BJ (cell line): ENCODE data around the gene RPS16. TPM values are rescaled to one million over a fixed set of nuclear protein-coding genes. Genes with fewer than 3 reads are reported as not detected.
A peak's percentile ranks its signal among the peaks of the same experiment; 100 is the strongest.
"Not testable (repeated sequence)": the region's sequence is repeated elsewhere in the genome, so short reads cannot be mapped to it uniquely, and the experiment has no call there.

Source experiments
- CTCF ChIA-PET: fragments of 350-600 bp; formaldehyde crosslinking; extraction: SDS; loops from one replicate; lab custom pipeline; 2021; ENCODE audit warnings: antibody characterized with exemption, inconsistent platforms; lab: Yijun Ruan, JAX
- POLR2A ChIA-PET: fragments of 300-600 bp; sonication (Branson Sonifier 250); formaldehyde crosslinking; extraction: SDS; loops from one replicate; lab custom pipeline; 2021; ENCODE audit warnings: antibody characterized with exemption; lab: Charles Lee
- DNase-seq: peaks from one replicate; pipeline ENCODE4 v3.0.0-alpha.2; 2011; ENCODE audit warnings: low read depth
- H3K27me3 ChIP-seq: 2 replicates; pipeline ENCODE4 v1.6.0; 2011; ENCODE audit warnings: low read length; ENCODE audit not compliant: control insufficient read depth, insufficient read depth
- H3K36me3 ChIP-seq: 2 replicates; pipeline ENCODE4 v1.5.1; 2011; ENCODE audit warnings: low read length; ENCODE audit not compliant: control insufficient read depth, insufficient read depth
- H3K4me3 ChIP-seq: 2 replicates; pipeline ENCODE4 v1.5.1; 2011; ENCODE audit warnings: low read depth, mild to moderate bottlenecking, control low read depth, low read length
- CTCF ChIP-seq: IDR thresholded peaks from 2 replicates; pipeline ENCODE4 v1.5.1; 2011; ENCODE audit warnings: low read depth, mild to moderate bottlenecking, control low read depth, inconsistent platforms, low read length, moderate library complexity; ENCODE audit not compliant: insufficient read depth
- polyA plus RNA-seq: library from polyadenylated mRNA; depleted of rRNA; stranded (reverse); fragments of >200 nt; gene quantifications from 2 replicates; pipeline ENCODE4 v1.2.3, GENCODE V29; 2011

The RPS16 gene
- polyA plus RNA-seq, 1 experiment = 2,896 TPM

DNA sequence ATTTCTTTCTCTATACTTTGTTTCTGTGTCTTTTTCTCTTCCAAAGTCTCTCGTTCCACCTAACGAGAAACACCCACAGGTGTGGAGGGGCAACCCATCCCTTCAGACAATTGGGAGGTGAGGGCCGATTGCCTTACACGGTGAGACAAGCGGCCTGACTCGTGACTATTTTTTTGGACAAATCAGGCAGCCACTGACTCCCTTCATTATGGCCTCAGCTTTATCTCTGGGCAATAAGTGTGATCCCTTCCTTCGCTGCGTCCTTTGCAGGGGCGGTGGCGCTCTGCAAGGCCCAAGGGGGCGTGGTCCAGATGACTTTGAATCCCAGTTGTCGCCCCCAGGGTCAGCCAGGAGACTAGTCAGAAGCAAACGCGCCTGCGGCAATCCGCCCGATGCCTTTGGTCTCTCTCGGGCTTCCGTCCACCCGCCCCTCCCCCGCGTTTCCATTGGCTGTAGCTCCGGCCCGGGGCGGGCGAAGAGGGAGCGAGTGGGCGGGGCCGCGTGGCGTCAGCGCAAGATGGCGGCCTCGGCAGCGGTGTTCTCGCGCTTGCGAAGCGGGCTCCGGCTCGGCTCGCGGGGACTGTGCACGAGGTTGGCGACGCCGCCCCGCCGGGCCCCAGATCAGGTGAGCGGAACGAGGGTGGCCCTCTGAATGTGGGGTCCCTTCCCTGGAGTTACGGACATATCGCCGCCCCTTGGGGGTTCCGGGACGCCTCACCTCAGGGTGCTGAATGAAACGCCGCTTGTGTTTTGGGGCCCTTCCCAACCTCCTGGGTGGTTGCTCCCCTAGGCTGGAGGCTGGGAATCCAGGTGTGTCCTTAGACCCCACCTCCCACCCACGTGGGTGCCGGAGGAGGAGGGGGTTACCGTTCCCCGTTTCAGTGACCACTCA is 44.8 kb upstream of the RPS16 start, which contains the start of gene TIMM50:
TSS of gene TIMM50 (plus strand) at position 502 of the 892 bp plus-strand sequence. CDS start at position 518, 16 bp downstream.
- Histone ChIP-seq H3K27me3 (no peaks in the 10 kb centered on the region), H3K36me3 (peaks cover 8% of the 10 kb centered on the region), H3K4me3 (peak within 1 kb of the TSS; percentile 91)
- CTCF ChIA-PET = interaction anchor here (0.5 to 1.2 kb wide), 5 partner anchors 9 to 377 kb away, joined by 3 read pairs; partner anchors contain the start of gene EID2B
- no peak for TF ChIP-seq CTCF
- POLR2A ChIA-PET = interaction anchor here (0.5 to 0.7 kb wide), 4 partner anchors 51 to 957 kb away, joined by 4 to 14 read pairs (median 7); no protein-coding TSS in a partner anchor
- DNase-seq = peak; percentile 59

GRCh38 chr19:39479916-39480315 is 44.2 kb upstream of the RPS16 start:
- peaks cover 11% of the 10 kb centered on the region for H3K36me3 ChIP-seq
- ChIA-PET CTCF (interaction anchor here (0.5 to 1.2 kb wide), 4 partner anchors 8 to 53 kb away, joined by 3 read pairs; partner anchors contain the start of gene EID2B), POLR2A (interaction anchor here (0.5 kb wide), 1 partner anchor 956 kb away, joined by 14 read pairs; no protein-coding TSS in a partner anchor)
- H3K4me3 ChIP-seq = no peak overlapping the region
- TF ChIP-seq CTCF = no peak
- no peaks in the 10 kb centered on the region for H3K27me3 ChIP-seq
- DNase-seq = no peak

DNA sequence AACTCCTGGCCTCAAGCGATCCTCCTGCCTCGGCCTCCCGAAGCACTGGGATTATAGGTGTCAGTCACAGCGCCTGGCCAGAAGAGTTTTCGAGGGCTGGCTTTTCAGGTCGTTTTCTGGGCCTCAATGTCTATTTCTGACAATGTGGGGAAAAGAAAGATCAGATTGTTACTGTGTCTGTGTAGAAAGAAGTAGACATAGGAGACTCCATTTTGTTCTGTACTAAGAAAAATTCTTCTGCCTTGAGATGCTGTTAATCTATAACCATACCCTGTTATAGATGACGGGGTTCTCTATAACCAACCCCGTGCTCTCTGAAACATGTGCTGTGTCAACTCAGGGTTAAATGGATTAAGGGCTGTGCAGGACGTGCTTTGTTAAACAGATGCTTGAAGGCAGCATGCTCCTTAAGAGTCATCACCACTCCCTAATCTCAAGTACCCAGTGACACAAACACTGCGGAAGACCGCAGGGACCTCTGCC is 43.6 kb upstream of the RPS16 start:
- POLR2A ChIA-PET, DNase-seq, CTCF ChIA-PET, H3K27me3 ChIP-seq, H3K4me3 ChIP-seq: not testable (repeated sequence)
- peaks cover 17% of the 10 kb centered on the region for H3K36me3 ChIP-seq

- ChIA-PET POLR2A (no interaction called here), CTCF (interaction anchor here (1.4 to 2.9 kb wide), 7 partner anchors 11 to 78 kb away, joined by 3 to 33 read pairs (median 13); partner anchors contain the start of gene EID2B)
- Histone ChIP-seq H3K4me3 (no peak overlapping the region), H3K36me3 (peaks cover 47% of the 10 kb centered on the region), H3K27me3 (no peaks in the 10 kb centered on the region)
- no peak for TF ChIP-seq CTCF
- no peak for DNase-seq
These were observed 40.0 kb upstream of the RPS16 start for GRCh38 chr19:39475748-39476147.

DNA sequence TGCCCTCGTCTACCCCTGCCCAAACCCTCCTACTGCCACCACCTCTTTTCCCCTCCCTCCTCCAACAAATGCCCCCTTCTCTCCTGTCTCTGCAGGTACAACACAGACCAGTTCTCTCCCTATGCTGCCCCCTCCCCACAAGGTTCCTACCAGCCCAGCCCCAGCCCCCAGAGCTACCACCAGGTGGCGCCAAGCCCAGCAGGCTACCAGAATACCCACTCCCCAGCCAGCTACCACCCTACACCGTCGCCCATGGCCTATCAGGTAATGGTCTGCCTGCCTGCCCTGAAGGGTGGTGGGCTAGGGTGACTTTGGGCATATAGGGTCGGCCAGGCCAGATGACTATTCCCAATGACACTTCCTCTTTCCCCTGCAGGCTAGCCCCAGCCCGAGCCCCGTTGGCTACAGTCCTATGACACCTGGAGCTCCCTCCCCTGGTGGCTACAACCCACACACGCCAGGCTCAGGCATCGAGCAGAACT is 38.4 kb upstream of the RPS16 start:
- Histone ChIP-seq H3K4me3 (no peak overlapping the region), H3K27me3 (no peaks in the 10 kb centered on the region), H3K36me3 (peaks cover 62% of the 10 kb centered on the region)
- DNase-seq = no peak
- ChIA-PET CTCF (interaction anchor here (0.6 to 2.9 kb wide), 26 partner anchors 9 to 451 kb away, joined by 3 to 33 read pairs (median 6); partner anchors contain the start of genes EID2B, RPS16 and SUPT5H), POLR2A (no interaction called here)
- TF ChIP-seq CTCF = peak; percentile 93
